HCT116 (cell line): ENCODE data around the gene PAFAH1B1. TPM values are rescaled to one million over a fixed set of nuclear protein-coding genes. Genes with fewer than 3 reads are reported as not detected.

Experiments used
- ATAC-seq: fragments of 200-7000 bp; cut with Tn5 transposase; 2 replicates; pipeline ENCODE4 v1.9.1; 2020; ENCODE audit warnings: mild to moderate bottlenecking, moderate library complexity
- BruUV-seq: library from RNA; stranded (reverse); fragments of 400-500 nt; replicated peaks from 2 replicates; lab custom pipeline; 2021; lab: Mats Ljungman, UMichigan
- CTCF ChIA-PET: fragments of 300-600 bp; sonication (Branson Sonifier 250); formaldehyde crosslinking; loops from one replicate; lab custom pipeline; 2021; ENCODE audit warnings: antibody characterized with exemption; lab: Charles Lee
- POLR2A ChIA-PET: fragments of 300-600, 350-600 bp; sonication (Branson Sonifier 250); formaldehyde crosslinking; loops from one replicate; lab custom pipeline; 2021; ENCODE audit warnings: antibody characterized with exemption; lab: Charles Lee
- RAD21 ChIA-PET, 2 experiments: fragments of 300-600 bp; sonication (Branson Sonifier 250); formaldehyde crosslinking; loops; one replicate each; lab custom pipeline; 2023; ENCODE audit warnings: low total read pairs in 2 of 2; ENCODE audit not compliant: uncharacterized antibody in 2 of 2, unreplicated experiment in 2 of 2, low non-redundant PET in 1 of 2; lab: Charles Lee
- DNase-seq: peaks from one replicate; pipeline ENCODE4 v3.0.0-alpha.2; 2010; ENCODE audit warnings: low read depth, low spot score
- H2AFZ ChIP-seq: fragments of 200-600 bp; shearing (Covaris generic), sonication (generic); 2 replicates; pipeline ENCODE4 v1.6.1; 2017; ENCODE audit warnings: low read depth, mixed run types, mixed read lengths, antibody characterized with exemption, low read length; ENCODE audit not compliant: poor library complexity, severe bottlenecking
- H3K27ac ChIP-seq: 2 replicates; pipeline ENCODE4 v1.5.1; 2012; ENCODE audit warnings: low read depth, low read length
- H3K27me3 ChIP-seq: fragments of 200-600 bp; sonication (generic); 2 replicates; pipeline ENCODE4 v1.6.1; 2016; ENCODE audit warnings: mixed run types, low read length, mixed read lengths; ENCODE audit not compliant: insufficient read depth
- H3K36me3 ChIP-seq, 2 experiments: fragments of 200-500 bp in 1 of 2; fragments of 200-600 bp in 1 of 2; sonication (Bioruptor generic) in 1 of 2; sonication (generic) in 1 of 2; 2 replicates each; pipeline versions ENCODE4 v1.5.1 to v1.6.1; 2014 to 2016; ENCODE audit warnings: low read length in 2 of 2, inconsistent platforms in 1 of 2, mixed read lengths in 1 of 2, mixed run types in 1 of 2; ENCODE audit not compliant: insufficient read depth in 2 of 2, control insufficient read depth in 1 of 2
- H3K4me1 ChIP-seq, 2 experiments: fragments of 200-600 bp in 1 of 2; sonication (generic) in 1 of 2; 2 replicates each; pipeline versions ENCODE4 v1.5.1 to v1.6.1; 2012 to 2017; ENCODE audit warnings: low read length in 2 of 2, inconsistent platforms in 1 of 2, mild to moderate bottlenecking in 1 of 2, mixed read lengths in 1 of 2, mixed run types in 1 of 2, moderate library complexity in 1 of 2; ENCODE audit not compliant: insufficient read depth in 2 of 2, control insufficient read depth in 1 of 2
- H3K4me2 ChIP-seq: fragments of 200-600 bp; sonication (generic); 2 replicates; pipeline ENCODE4 v1.6.1; 2017; ENCODE audit warnings: mixed run types, low read length, mixed read lengths
- H3K4me3 ChIP-seq, 2 experiments: fragments of 200-600 bp in 1 of 2; sonication (generic) in 1 of 2; replicated peaks in 1 of 2; 2 replicates each; pipeline ENCODE4 v1.5.1; 2011 to 2016; ENCODE audit warnings: low read length in 2 of 2, control low read depth in 1 of 2, low read depth in 1 of 2, mild to moderate bottlenecking in 1 of 2, mixed read lengths in 1 of 2, mixed run types in 1 of 2
- H3K79me2 ChIP-seq: fragments of 200-600 bp; sonication (generic); 2 replicates; pipeline ENCODE4 v1.6.1; 2017; ENCODE audit warnings: mild to moderate bottlenecking, mixed run types, low read length, moderate library complexity, mixed read lengths; ENCODE audit not compliant: insufficient read depth
- H3K9ac ChIP-seq: fragments of 200-600 bp; sonication (generic); 2 replicates; pipeline ENCODE4 v1.6.1; 2016; ENCODE audit warnings: low read length, mixed read lengths
- H3K9me2 ChIP-seq: fragments of 200-600 bp; sonication (generic), shearing (Covaris generic); 2 replicates; pipeline ENCODE4 v1.6.1; 2017; ENCODE audit warnings: mixed run types, mild to moderate bottlenecking, moderate library complexity; ENCODE audit not compliant: insufficient read depth
- H3K9me3 ChIP-seq, 2 experiments: fragments of 200-500 bp in 1 of 2; fragments of 200-600 bp in 1 of 2; sonication (Bioruptor generic) in 1 of 2; sonication (generic) in 1 of 2; 2 replicates each; pipeline ENCODE4 v1.6.1; 2014 to 2017; ENCODE audit warnings: low read length in 2 of 2, mixed read lengths in 2 of 2, inconsistent platforms in 1 of 2, low read depth in 1 of 2, mild to moderate bottlenecking in 1 of 2, mixed run types in 1 of 2, moderate library complexity in 1 of 2; ENCODE audit not compliant: control insufficient read depth in 1 of 2, insufficient read depth in 1 of 2
- H4K20me1 ChIP-seq: fragments of 200-600 bp; sonication (generic), shearing (Covaris generic); 2 replicates; pipeline ENCODE4 v1.6.1; 2017; ENCODE audit warnings: mixed run types, mild to moderate bottlenecking, moderate library complexity; ENCODE audit not compliant: insufficient read depth
- CBX3 ChIP-seq: IDR thresholded peaks from 2 replicates; pipeline ENCODE4 v1.6.1; 2012; ENCODE audit warnings: low read depth
- CEBPB ChIP-seq: IDR thresholded peaks from 2 replicates; pipeline ENCODE4 v1.6.1; 2012; ENCODE audit warnings: low read depth
- EGR1 ChIP-seq: IDR thresholded peaks from 2 replicates; pipeline ENCODE4 v1.6.1; 2012; ENCODE audit warnings: low read depth
- ELF1 ChIP-seq: IDR thresholded peaks from 2 replicates; pipeline ENCODE4 v1.6.1; 2012; ENCODE audit warnings: low read depth, borderline replicate concordance
- EZH2 ChIP-seq: fragments of 200-600 bp; sonication (generic); IDR thresholded peaks from 2 replicates; pipeline ENCODE4 v1.6.1; 2017; ENCODE audit warnings: antibody characterized with exemption, mixed run types
- EZH2phosphoT487 ChIP-seq: fragments of 200-600 bp; IDR thresholded peaks from 2 replicates; pipeline ENCODE4 v1.6.1; 2018; ENCODE audit warnings: antibody characterized with exemption, borderline replicate concordance
- FOSL1 ChIP-seq: IDR thresholded peaks from 2 replicates; pipeline ENCODE4 v1.6.1; 2012; ENCODE audit warnings: low read depth
- POLR2A ChIP-seq: IDR thresholded peaks from 2 replicates; pipeline ENCODE4 v1.7.0; 2011; ENCODE audit warnings: borderline replicate concordance; ENCODE audit not compliant: insufficient read depth, insufficient read length; ENCODE audit errors: extremely low read depth
- RAD21 ChIP-seq: IDR thresholded peaks from 2 replicates; pipeline ENCODE4 v1.6.1; 2012; ENCODE audit warnings: low read depth, mild to moderate bottlenecking
- SIN3A ChIP-seq: IDR thresholded peaks from 2 replicates; pipeline ENCODE4 v1.6.1; 2012; ENCODE audit warnings: low read depth
- SRF ChIP-seq: IDR thresholded peaks from 2 replicates; pipeline ENCODE4 v1.6.1; 2012; ENCODE audit warnings: low read depth
- TCF7L2 ChIP-seq: IDR thresholded peaks from 2 replicates; pipeline ENCODE4 v1.7.0; 2011; ENCODE audit warnings: borderline replicate concordance, inconsistent platforms; ENCODE audit not compliant: insufficient read depth, insufficient read length; ENCODE audit errors: extremely low read depth
- ZFX ChIP-seq: fragments of 450-650 bp; IDR thresholded peaks from 2 replicates; pipeline ENCODE4 v1.6.1; 2017
- ZNF274 ChIP-seq: fragments of 200-500 bp; sonication (Bioruptor generic); IDR thresholded peaks from 2 replicates; pipeline ENCODE4 v1.6.1; 2014; ENCODE audit warnings: mild to moderate bottlenecking, low read depth, low read length, inconsistent platforms
- intact Hi-C: fragments of 100-400 bp; cut with micrococcal nuclease; formaldehyde crosslinking; loops from 2 replicates; pipeline ENCODE4 v1.10.0; 2022
- total RNA-seq: library from RNA; stranded (reverse); gene quantifications from one replicate; pipeline ENCODE4 v1.2.1, GENCODE V29; 2021; ENCODE audit not compliant: unreplicated experiment
- TF ChIP-seq, protein P1 (sequence below): IDR thresholded peaks from 2 replicates; pipeline ENCODE4 v1.6.1; 2012
- TF ChIP-seq, protein P2 (sequence below): IDR thresholded peaks from 2 replicates; pipeline ENCODE4 v1.6.1; 2012

The PAFAH1B1 gene
- total RNA-seq, 1 experiment from 2014 or later = 113 TPM

DNA sequence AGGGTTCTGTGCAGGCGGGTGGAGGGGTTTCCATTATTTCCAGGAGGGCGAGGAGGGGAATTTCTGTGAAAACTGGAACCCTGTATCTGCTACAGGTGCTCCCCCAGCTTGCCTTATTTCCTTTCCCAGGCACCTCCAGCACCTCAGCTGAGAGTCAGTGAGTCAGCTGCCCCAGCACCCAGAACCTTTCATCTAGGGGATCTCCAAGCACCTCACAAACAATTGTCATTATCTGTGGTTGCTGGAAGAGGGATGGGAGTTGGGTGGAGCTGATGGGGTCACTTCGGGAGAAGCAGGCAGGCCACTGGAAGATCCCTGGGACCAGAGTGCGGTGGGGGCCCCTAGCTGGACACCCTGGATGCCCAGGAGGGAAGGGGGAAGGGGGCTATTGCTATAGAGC, 128.1 kb downstream of the PAFAH1B1 start:
- TF ChIP-seq ZNF274 (no peak), RAD21 (no peak), EGR1 (no peak), ZFX (no peak), CEBPB (no peak), SIN3A (no peak), FOSL1 (no peak), CBX3 (no peak), EZH2 (no peak), POLR2A (no peak), SRF (no peak), ELF1 (no peak), TCF7L2 (no peak), EZH2phosphoT487 (no peak)
- TF ChIP-seq, protein P1, sequence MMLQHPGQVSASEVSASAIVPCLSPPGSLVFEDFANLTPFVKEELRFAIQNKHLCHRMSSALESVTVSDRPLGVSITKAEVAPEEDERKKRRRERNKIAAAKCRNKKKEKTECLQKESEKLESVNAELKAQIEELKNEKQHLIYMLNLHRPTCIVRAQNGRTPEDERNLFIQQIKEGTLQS = no peak
- TF ChIP-seq, protein P2, sequence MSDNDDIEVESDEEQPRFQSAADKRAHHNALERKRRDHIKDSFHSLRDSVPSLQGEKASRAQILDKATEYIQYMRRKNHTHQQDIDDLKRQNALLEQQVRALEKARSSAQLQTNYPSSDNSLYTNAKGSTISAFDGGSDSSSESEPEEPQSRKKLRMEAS = no peak
- no peak for DNase-seq
- intact Hi-C loops = no loop called here
- Histone ChIP-seq H2AFZ (no peak overlapping the region), H3K79me2 (no peaks in the 10 kb centered on the region), H3K4me2 (no peak overlapping the region), H3K9me2 (no peaks in the 10 kb centered on the region), H3K27me3 (no peaks in the 10 kb centered on the region), H3K36me3 (no peaks in the 10 kb centered on the region), H4K20me1 (no peaks in the 10 kb centered on the region), H3K4me1 (peaks cover 17 to 45% of the 10 kb centered on the region in 2 experiments), H3K4me3 (no peak overlapping the region), H3K27ac (no peak overlapping the region), H3K9me3 (no peaks in the 10 kb centered on the region), H3K9ac (no peak overlapping the region)
- ChIA-PET POLR2A (no interaction called here), RAD21 (no interaction called here), CTCF (no interaction called here)
- BruUV-seq = no TSS peak
- no peak for ATAC-seq
